Endothelial cell of umbilical vein (primary cell): ENCODE results near the gene IRF2BPL. TPM values are rescaled to one million over a fixed set of nuclear protein-coding genes. Genes with fewer than 3 reads are reported as not detected.
"Not testable (repeated sequence)": the region's sequence is repeated elsewhere in the genome, so short reads cannot be mapped to it uniquely, and the experiment has no call there.

Source experiments
- BruUV-seq: library from RNA; stranded (reverse); fragments of 400-500 nt; replicated peaks from 2 replicates; lab custom pipeline; 2021; lab: Mats Ljungman, UMichigan
- CTCF ChIA-PET: fragments of 300-600, 350-600 bp; sonication (Branson Sonifier 250); formaldehyde crosslinking; loops from one replicate; lab custom pipeline; 2021; ENCODE audit warnings: antibody characterized with exemption, inconsistent platforms; lab: Charles Lee
- POLR2A ChIA-PET: fragments of 300-600, 350-600 bp; sonication (Branson Sonifier 250); formaldehyde crosslinking; loops from one replicate; lab custom pipeline; 2021; ENCODE audit warnings: antibody characterized with exemption, inconsistent platforms; lab: Charles Lee
- DNase-seq: peaks from one replicate; pipeline ENCODE4 v3.0.0-alpha.2; 2011; ENCODE audit warnings: low read depth, low spot score
- FAIRE-seq: peaks from 2 replicates; lab custom pipeline; 2011; peaks lifted over from hg19 to GRCh38; lab: Jason Lieb, UNC
- H2AFZ ChIP-seq: 2 replicates; pipeline ENCODE4 v1.6.0; 2012; ENCODE audit warnings: low read depth, low read length, control low read depth, inconsistent platforms
- H3K27ac ChIP-seq: 2 replicates; pipeline ENCODE4 v1.5.1; 2011; ENCODE audit warnings: low read depth, mild to moderate bottlenecking, control low read depth, low read length, moderate library complexity; ENCODE audit not compliant: insufficient read depth
- H3K27me3 ChIP-seq, 2 experiments: 2 replicates each; pipeline versions ENCODE4 v1.6.0 to v1.6.1; 2011; ENCODE audit warnings: low read length in 2 of 2, mixed read lengths in 1 of 2; ENCODE audit not compliant: control insufficient read depth in 2 of 2, insufficient read depth in 2 of 2
- H3K36me3 ChIP-seq, 2 experiments: 2 replicates in 1 of 2; 3 replicates in 1 of 2; pipeline ENCODE4 v1.5.1; 2011; ENCODE audit warnings: low read length in 2 of 2, mild to moderate bottlenecking in 1 of 2, moderate library complexity in 1 of 2; ENCODE audit not compliant: control insufficient read depth in 2 of 2, insufficient read depth in 2 of 2; ENCODE audit errors: extremely low read depth in 1 of 2
- H3K4me1 ChIP-seq: 3 replicates; pipeline ENCODE4 v1.5.1; 2011; ENCODE audit warnings: mild to moderate bottlenecking, low read length; ENCODE audit not compliant: control insufficient read depth, insufficient read depth; ENCODE audit errors: extremely low read depth
- H3K4me2 ChIP-seq: 2 replicates; pipeline ENCODE4 v1.6.1; 2011; ENCODE audit warnings: low read length, control low read depth, mixed read lengths; ENCODE audit not compliant: insufficient read depth
- H3K4me3 ChIP-seq, 3 experiments: fragments of 200-600 bp in 1 of 3; sonication (generic), shearing (Covaris generic) in 1 of 3; replicated peaks in 1 of 3; 2 replicates each; pipeline ENCODE4 v1.5.1; 2011 to 2016; ENCODE audit warnings: control low read depth in 3 of 3, low read length in 3 of 3, mild to moderate bottlenecking in 2 of 3, inconsistent platforms in 1 of 3, low read depth in 1 of 3, moderate library complexity in 1 of 3; ENCODE audit not compliant: insufficient read depth in 1 of 3
- H3K79me2 ChIP-seq: 2 replicates; pipeline ENCODE4 v1.6.0; 2012; ENCODE audit warnings: low read length, inconsistent platforms; ENCODE audit not compliant: control insufficient read depth, insufficient read depth
- H3K9ac ChIP-seq: replicated peaks from 2 replicates; pipeline ENCODE3; 2011; ENCODE audit warnings: low read length, control low read depth; ENCODE audit not compliant: insufficient read depth; ENCODE audit errors: extremely low read depth
- H3K9me1 ChIP-seq: replicated peaks from 3 replicates; pipeline ENCODE4 v1.6.0; 2011; ENCODE audit warnings: mild to moderate bottlenecking, low read length; ENCODE audit not compliant: control insufficient read depth, insufficient read depth; ENCODE audit errors: extremely low read depth
- H3K9me3 ChIP-seq: replicated peaks from 2 replicates; pipeline ENCODE4 v1.5.1; 2012; ENCODE audit warnings: low read length, inconsistent platforms; ENCODE audit not compliant: control insufficient read depth, insufficient read depth
- H4K20me1 ChIP-seq: replicated peaks from 2 replicates; pipeline ENCODE3; 2011; ENCODE audit warnings: mild to moderate bottlenecking, low read length; ENCODE audit not compliant: control insufficient read depth, insufficient read depth; ENCODE audit errors: extremely low read depth
- CTCF ChIP-seq, 2 donors: IDR thresholded peaks; 1 replicate in 1 of 2; 2 replicates in 1 of 2; pipeline ENCODE4 v1.5.1; 2011; ENCODE audit warnings: low read length in 2 of 2, mild to moderate bottlenecking in 2 of 2, moderate library complexity in 2 of 2, control low read depth in 1 of 2, inconsistent platforms in 1 of 2, low read depth in 1 of 2; ENCODE audit not compliant: insufficient read depth in 1 of 2; ENCODE audit errors: extremely low read depth in 1 of 2
- EZH2 ChIP-seq: IDR thresholded peaks from 2 replicates; pipeline ENCODE4 v1.6.1; 2012; ENCODE audit warnings: borderline replicate concordance, low read depth, mild to moderate bottlenecking, moderate library complexity, low read length, inconsistent platforms; ENCODE audit not compliant: severe bottlenecking
- GATA2 ChIP-seq: IDR thresholded peaks from 2 replicates; pipeline ENCODE4 v1.7.0; 2011; ENCODE audit warnings: low read depth, mild to moderate bottlenecking, moderate library complexity, mixed read lengths, low read length; ENCODE audit not compliant: insufficient read length, insufficient read depth
- MAX ChIP-seq: IDR thresholded peaks from 2 replicates; pipeline ENCODE4 v1.6.1; 2011; ENCODE audit not compliant: insufficient read depth, insufficient read length
- MYC ChIP-seq: IDR thresholded peaks from one replicate; pipeline ENCODE4 v1.6.1; 2011; ENCODE audit warnings: mild to moderate bottlenecking, low read depth, low read length
- POLR2A ChIP-seq: IDR thresholded peaks from 2 replicates; pipeline ENCODE4 v1.6.1; 2012; ENCODE audit warnings: low read depth, mild to moderate bottlenecking, control low read depth, low read length
- POLR2AphosphoS5 ChIP-seq: IDR thresholded peaks from 2 replicates; pipeline ENCODE4 v1.6.1; 2012; ENCODE audit warnings: low read depth, mild to moderate bottlenecking, control low read depth, low read length, moderate library complexity; ENCODE audit not compliant: insufficient read depth
- dilution Hi-C: fragments of 300-500 bp; cut with MboI; formaldehyde crosslinking; loops from one replicate; pipeline ENCODE4 v1.15.0; 2019; ENCODE audit warnings: low sequenced_read_pairs; ENCODE audit not compliant: extremely low pct_ligation_motif_present
- intact Hi-C: fragments of 100-400 bp; cut with micrococcal nuclease; formaldehyde crosslinking; loops from one replicate; pipeline ENCODE4 v1.10.0; 2022
- polyA plus RNA-seq, 4 experiments: library from polyadenylated mRNA; depleted of rRNA in 3 of 4; stranded (reverse) in 3 of 4; unstranded in 1 of 4; fragments of >200 nt; gene quantifications; 2 replicates each; pipeline versions ENCODE4 v1.2.1 to v1.2.3, GENCODE V29; 2011 to 2012; ENCODE audit warnings: missing spikeins in 1 of 4
- total RNA-seq: library from RNA; stranded (reverse); gene quantifications from 2 replicates; pipeline ENCODE4 v1.2.3, GENCODE V29; 2021

The IRF2BPL gene
- total and polyA plus RNA-seq, 2 donors (not counting 3 experiments of a cell fraction or from before 2014, with no cell fraction given) = 9.3 to 23.3 TPM

DNA sequence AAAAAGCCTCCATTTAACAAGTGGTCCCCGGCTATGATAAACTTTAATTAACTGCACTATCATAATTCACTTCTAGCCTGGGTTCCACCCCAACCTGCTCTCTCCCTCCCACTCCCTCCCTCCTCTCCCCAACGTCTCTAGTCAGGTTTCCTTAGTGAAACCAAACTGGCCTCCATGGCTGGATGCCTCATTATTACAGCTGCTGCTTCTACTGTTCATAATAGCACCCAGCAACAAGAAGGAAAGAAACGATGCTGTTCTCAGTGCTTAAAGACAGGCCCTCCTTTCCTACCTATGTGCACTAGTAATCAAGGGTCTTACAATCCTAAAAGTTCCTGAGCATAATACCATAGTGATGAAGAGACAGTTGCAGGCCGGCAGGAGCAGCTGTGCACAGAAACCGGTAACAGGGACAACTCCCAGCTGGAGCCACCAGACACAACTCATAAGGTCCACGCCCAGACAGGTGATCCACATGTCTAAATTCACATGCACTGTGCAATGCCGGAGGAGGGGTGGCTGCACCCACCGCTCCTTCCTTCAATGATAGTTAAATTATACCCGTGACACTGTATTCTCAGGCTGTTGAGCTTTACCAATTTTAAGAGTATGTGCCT is 6.2 kb downstream of the IRF2BPL start:
- peaks cover 33% of the 10 kb centered on the region for H3K79me2 ChIP-seq

GRCh38 chr14:77021424-77021823 is 7.1 kb downstream of the IRF2BPL start:
- POLR2A ChIA-PET, dilution Hi-C loops: not testable (repeated sequence)

More for the DNA sequence above, 6.2 kb downstream of the IRF2BPL start:
- intact Hi-C loops (no loop called here), dilution Hi-C loops (no loop called here)
- Histone ChIP-seq H3K4me1 (peaks cover 30% of the 10 kb centered on the region), H2AFZ (no peak overlapping the region), H3K4me3 (no peak overlapping the region), H3K9me3 (no peaks in the 10 kb centered on the region), H3K9ac (no peak overlapping the region), H3K4me2 (no peak overlapping the region), H3K36me3 (no peaks in the 10 kb centered on the region), H4K20me1 (no peaks in the 10 kb centered on the region), H3K27me3 (no peaks in the 10 kb centered on the region), H3K9me1 (no peaks in the 10 kb centered on the region), H3K27ac (no peak overlapping the region)
- no TSS peak for BruUV-seq
- DNase-seq (no peak), FAIRE-seq (no peak)
- POLR2A ChIA-PET = no interaction called here
- CTCF ChIA-PET = interaction anchor here (0.6 to 1.5 kb wide), 9 partner anchors 14 to 149 kb away, joined by 3 to 5 read pairs (median 3); no protein-coding TSS in a partner anchor
- no peak for TF ChIP-seq GATA2
- TF ChIP-seq POLR2AphosphoS5 = no peak
- TF ChIP-seq CTCF (IDR thresholded peaks at IDR 0.05; ENCODE audit: extremely low read depth in 1 of 2, insufficient read depth in 1 of 2, low read depth in 1 of 2, low read length in 2 of 2) = no peak
- TF ChIP-seq MYC = no peak
- TF ChIP-seq MAX = no peak
- no peak for TF ChIP-seq EZH2
- no peak for TF ChIP-seq POLR2A

More at GRCh38 chr14:77021424-77021823, 7.1 kb downstream of the IRF2BPL start:
- H3K4me3 ChIP-seq, BruUV-seq, H3K9me3 ChIP-seq, H3K27ac ChIP-seq, H3K4me2 ChIP-seq, H2AFZ ChIP-seq, H3K9me1 ChIP-seq, H4K20me1 ChIP-seq, DNase-seq, FAIRE-seq, H3K9ac ChIP-seq, H3K36me3 ChIP-seq, intact Hi-C loops, H3K27me3 ChIP-seq: not testable (repeated sequence)
- H3K79me2 ChIP-seq = peaks cover 25% of the 10 kb centered on the region
- CTCF ChIA-PET = interaction anchor here (1.0 to 1.5 kb wide), 3 partner anchors 13 to 66 kb away, joined by 3 to 5 read pairs (median 3); no protein-coding TSS in a partner anchor
- H3K4me1 ChIP-seq = peaks cover 30% of the 10 kb centered on the region
